Parathyroid adenoma (tissue), 2 donors: Measurements from ENCODE around the gene CDRT4.

ENCODE experiments used
- H2AFZ ChIP-seq: fragments of 300-600 bp; sonication (generic); one replicate; pipeline ENCODE4 v1.7.0; 2017; ENCODE audit warnings: antibody characterized with exemption, mild to moderate bottlenecking
- H3K27ac ChIP-seq: fragments of 300-600 bp; sonication (generic); one replicate; pipeline ENCODE4 v1.7.0; 2017
- H3K27me3 ChIP-seq: fragments of 300-600 bp; sonication (generic); one replicate; pipeline ENCODE4 v1.7.0; 2017; ENCODE audit warnings: low read length; ENCODE audit not compliant: control insufficient read depth, insufficient read depth
- H3K36me3 ChIP-seq: fragments of 300-600 bp; sonication (generic); one replicate; pipeline ENCODE4 v1.7.0; 2017; ENCODE audit warnings: low read length; ENCODE audit not compliant: control insufficient read depth, insufficient read depth
- H3K4me1 ChIP-seq: fragments of 300-600 bp; sonication (generic); one replicate; pipeline ENCODE4 v1.7.0; 2017; ENCODE audit warnings: control low read depth
- H3K4me2 ChIP-seq: fragments of 300-600 bp; sonication (generic); one replicate; pipeline ENCODE4 v1.7.0; 2017; ENCODE audit warnings: low read length
- H3K4me3 ChIP-seq: fragments of 300-600 bp; sonication (generic); one replicate; pipeline ENCODE4 v1.7.0; 2017; ENCODE audit warnings: low read depth, low read length
- H3K79me2 ChIP-seq: fragments of 300-600 bp; sonication (generic); one replicate; pipeline ENCODE4 v1.7.0; 2017; ENCODE audit warnings: control low read depth
- H3K9ac ChIP-seq: fragments of 300-600 bp; sonication (generic); one replicate; pipeline ENCODE4 v1.7.0; 2017; ENCODE audit warnings: mild to moderate bottlenecking
- H3K9me3 ChIP-seq: fragments of 300-600 bp; sonication (generic); one replicate; pipeline ENCODE4 v1.7.0; 2017; ENCODE audit warnings: low read length; ENCODE audit not compliant: control insufficient read depth
- CTCF ChIP-seq: fragments of 300-600 bp; sonication (generic); IDR thresholded peaks from one replicate; pipeline ENCODE4 v1.7.0; 2017; ENCODE audit warnings: antibody characterized with exemption, mild to moderate bottlenecking
- donor health status: primary hyperparathyroidism.

Gene CDRT4

GRCh38 chr17:15467592-15467991 is at the start of gene CDRT4:
Gene CDRT4, minus strand, starts transcription at chr17:15467621. Its CDS starts 27,383 bp downstream, at chr17:15440238.
- no peak within 1 kb of the TSS for H2AFZ ChIP-seq
- H3K79me2 ChIP-seq, result no peaks in the 10 kb centered on the region
- H3K4me3 ChIP-seq, result no peak within 1 kb of the TSS
- no peak for TF ChIP-seq CTCF
- H3K4me1 ChIP-seq, result peaks cover 6% of the 10 kb centered on the region
- H3K36me3 ChIP-seq, result no peaks in the 10 kb centered on the region
- H3K9me3 ChIP-seq, result no peaks in the 10 kb centered on the region
- no peaks in the 10 kb centered on the region for H3K27me3 ChIP-seq
- no peak within 1 kb of the TSS for H3K27ac ChIP-seq
- H3K4me2 ChIP-seq, result no peak within 1 kb of the TSS
- no peak within 1 kb of the TSS for H3K9ac ChIP-seq

- Histone ChIP-seq H3K27ac (no peak overlapping the region), H3K4me1 (no peaks in the 10 kb centered on the region), H3K79me2 (peaks cover 5% of the 10 kb centered on the region), H2AFZ (no peak overlapping the region), H3K9me3 (no peaks in the 10 kb centered on the region), H3K27me3 (no peaks in the 10 kb centered on the region), H3K9ac (no peak overlapping the region), H3K4me3 (no peak overlapping the region), H3K4me2 (no peak overlapping the region), H3K36me3 (no peaks in the 10 kb centered on the region)
- TF ChIP-seq CTCF, result no peak
Observed at GRCh38 chr17:15516150-15516549, 48.7 kb upstream of the CDRT4 start.

GRCh38 chr17:15514469-15514868 is 47.0 kb upstream of the CDRT4 start:
- TF ChIP-seq CTCF, result no peak
- Histone ChIP-seq H3K27me3 (no peaks in the 10 kb centered on the region), H3K4me3 (no peak overlapping the region), H3K36me3 (no peaks in the 10 kb centered on the region), H3K79me2 (peaks cover 2% of the 10 kb centered on the region), H3K9me3 (no peaks in the 10 kb centered on the region), H3K4me1 (no peaks in the 10 kb centered on the region), H2AFZ (no peak overlapping the region), H3K27ac (no peak overlapping the region), H3K9ac (no peak overlapping the region), H3K4me2 (no peak overlapping the region)

- Histone ChIP-seq H3K9ac (no peak overlapping the region), H3K27me3 (no peaks in the 10 kb centered on the region)
Observed at GRCh38 chr17:15513856-15514459, 46.5 kb upstream of the CDRT4 start.

More at GRCh38 chr17:15513856-15514459, 46.5 kb upstream of the CDRT4 start:
- Histone ChIP-seq H3K9me3 (no peaks in the 10 kb centered on the region), H2AFZ (no peak overlapping the region), H3K4me1 (no peaks in the 10 kb centered on the region), H3K4me2 (no peak overlapping the region), H3K27ac (no peak overlapping the region), H3K36me3 (no peaks in the 10 kb centered on the region), H3K4me3 (no peak overlapping the region), H3K79me2 (no peaks in the 10 kb centered on the region)
- TF ChIP-seq CTCF, result no peak
